SJCRH30 (cell line): Measurements from ENCODE around the gene AP5Z1. TPM values are rescaled to one million over a fixed set of nuclear protein-coding genes. Genes with fewer than 3 reads are reported as not detected.
A peak's percentile ranks its signal among the peaks of the same experiment; 100 is the strongest.

Experiments
- DNase-seq, 2 experiments: peaks; one replicate each; pipeline ENCODE4 v3.0.0-alpha.2; 2015 to 2020
- H3K27ac ChIP-seq: fragments of 250-450 bp; sonication (Bioruptor Pico); 2 replicates; pipeline ENCODE4 v1.5.1; 2020; ENCODE audit warnings: mild to moderate bottlenecking, moderate library complexity
- H3K27me3 ChIP-seq: fragments of 250-450 bp; sonication (Bioruptor Pico); 2 replicates; pipeline ENCODE4 v1.5.1; 2020; ENCODE audit warnings: mild to moderate bottlenecking, moderate library complexity
- H3K36me3 ChIP-seq: fragments of 250-450 bp; sonication (Bioruptor Pico); 2 replicates; pipeline ENCODE4 v1.5.1; 2020; ENCODE audit warnings: mild to moderate bottlenecking, moderate library complexity
- H3K4me1 ChIP-seq: fragments of 250-450 bp; sonication (Bioruptor Pico); 2 replicates; pipeline ENCODE4 v1.5.1; 2020; ENCODE audit warnings: mild to moderate bottlenecking, moderate library complexity
- H3K4me3 ChIP-seq: fragments of 250-450 bp; sonication (Bioruptor Pico); 2 replicates; pipeline ENCODE4 v1.5.1; 2020; ENCODE audit warnings: mild to moderate bottlenecking, moderate library complexity
- H3K9me3 ChIP-seq: fragments of 250-450 bp; sonication (Bioruptor Pico); replicated peaks from 2 replicates; pipeline ENCODE4 v1.5.1; 2020; ENCODE audit warnings: mild to moderate bottlenecking, moderate library complexity
- total RNA-seq: library from RNA; depleted of rRNA; stranded (reverse); fragments of >200 nt; shearing (Covaris generic); gene quantifications from 2 replicates; pipeline ENCODE4 v1.2.3, GENCODE V29; 2014

AP5Z1 gene
- total RNA-seq, 1 experiment from 2014 or later = 13.6 TPM

GRCh38 chr7:4768597-4769569 is 6.5 kb upstream of the AP5Z1 start:
- H3K27ac ChIP-seq = peak overlapping the region; percentile 77
- no peaks in the 10 kb centered on the region for H3K9me3 ChIP-seq
- no peaks in the 10 kb centered on the region for H3K27me3 ChIP-seq
- peak; percentile 55 to 81 for DNase-seq
- peak overlapping the region; percentile 27 for H3K4me3 ChIP-seq
- H3K36me3 ChIP-seq = no peaks in the 10 kb centered on the region
- peaks cover 15% of the 10 kb centered on the region for H3K4me1 ChIP-seq

GRCh38 chr7:4769761-4770160 is 5.7 kb upstream of the AP5Z1 start:
- Histone ChIP-seq H3K36me3 (no peaks in the 10 kb centered on the region), H3K27me3 (no peaks in the 10 kb centered on the region), H3K9me3 (no peaks in the 10 kb centered on the region), H3K27ac (peak overlapping the region; percentile 77; the same call in 1 of the 2 replicates), H3K4me3 (no peak overlapping the region), H3K4me1 (peaks cover 20% of the 10 kb centered on the region)
- DNase-seq = peak in 1 of 2 experiments; percentile 29

- Histone ChIP-seq H3K27me3 (no peaks in the 10 kb centered on the region), H3K4me3 (no peak overlapping the region), H3K27ac (no peak overlapping the region), H3K4me1 (peaks cover 20% of the 10 kb centered on the region), H3K36me3 (no peaks in the 10 kb centered on the region), H3K9me3 (no peaks in the 10 kb centered on the region)
- DNase-seq = no peak
These were observed 4.5 kb upstream of the AP5Z1 start for GRCh38 chr7:4770886-4771285.

GRCh38 chr7:4771737-4772136 is 3.7 kb upstream of the AP5Z1 start:
- no peak for DNase-seq
- Histone ChIP-seq H3K9me3 (no peaks in the 10 kb centered on the region), H3K4me1 (peaks cover 20% of the 10 kb centered on the region), H3K27ac (no peak overlapping the region), H3K27me3 (no peaks in the 10 kb centered on the region), H3K36me3 (no peaks in the 10 kb centered on the region), H3K4me3 (no peak overlapping the region)

- Histone ChIP-seq H3K4me1 (peaks cover 20% of the 10 kb centered on the region), H3K27me3 (no peaks in the 10 kb centered on the region), H3K27ac (no peak overlapping the region), H3K9me3 (no peaks in the 10 kb centered on the region), H3K4me3 (no peak overlapping the region), H3K36me3 (no peaks in the 10 kb centered on the region)
- no peak for DNase-seq
These were observed 3.1 kb upstream of the AP5Z1 start for GRCh38 chr7:4772306-4772705.

- no peak for DNase-seq
- no peaks in the 10 kb centered on the region for H3K27me3 ChIP-seq
- no peaks in the 10 kb centered on the region for H3K9me3 ChIP-seq
- H3K27ac ChIP-seq = no peak overlapping the region
- peaks cover 14% of the 10 kb centered on the region for H3K4me1 ChIP-seq
- no peak overlapping the region for H3K4me3 ChIP-seq
- no peaks in the 10 kb centered on the region for H3K36me3 ChIP-seq
These were observed 1.4 kb upstream of the AP5Z1 start for GRCh38 chr7:4774007-4774406.

- Histone ChIP-seq H3K4me1 (peaks cover 7% of the 10 kb centered on the region; the same call in 1 of the 2 replicates), H3K27ac (peak overlapping the region; percentile 75), H3K27me3 (no peaks in the 10 kb centered on the region), H3K36me3 (no peaks in the 10 kb centered on the region), H3K4me3 (peak overlapping the region; percentile 76), H3K9me3 (no peaks in the 10 kb centered on the region)
- no peak for DNase-seq
These were observed 669 bp upstream of the AP5Z1 start for GRCh38 chr7:4774658-4775249.

- peak overlapping the region; percentile 76 for H3K4me3 ChIP-seq
- no peaks in the 10 kb centered on the region; the same call in 1 of the 2 replicates for H3K36me3 ChIP-seq
- H3K27me3 ChIP-seq = no peaks in the 10 kb centered on the region
- no peaks in the 10 kb centered on the region for H3K9me3 ChIP-seq
- H3K27ac ChIP-seq = peak overlapping the region; percentile 75
- peak in 1 of 2 experiments; percentile 13 for DNase-seq
- H3K4me1 ChIP-seq = peaks cover 6% of the 10 kb centered on the region; the same call in 1 of the 2 replicates
These were observed 613 bp downstream of the AP5Z1 start for GRCh38 chr7:4775848-4776623.

- H3K4me3 ChIP-seq = no peak overlapping the region
- H3K4me1 ChIP-seq = peaks cover 6% of the 10 kb centered on the region; the same call in 1 of the 2 replicates
- no peaks in the 10 kb centered on the region for H3K27me3 ChIP-seq
- H3K9me3 ChIP-seq = no peaks in the 10 kb centered on the region
- no peak overlapping the region for H3K27ac ChIP-seq
- no peak for DNase-seq
- H3K36me3 ChIP-seq = no peaks in the 10 kb centered on the region; the same call in 1 of the 2 replicates
These were observed 3.7 kb downstream of the AP5Z1 start for GRCh38 chr7:4779118-4779517.

- DNase-seq = no peak
- Histone ChIP-seq H3K9me3 (no peaks in the 10 kb centered on the region), H3K4me3 (no peak overlapping the region), H3K27ac (no peak overlapping the region), H3K27me3 (no peaks in the 10 kb centered on the region), H3K4me1 (no peaks in the 10 kb centered on the region), H3K36me3 (no peaks in the 10 kb centered on the region; the same call in 1 of the 2 replicates)
These were observed 6.1 kb downstream of the AP5Z1 start for GRCh38 chr7:4781366-4782069.

GRCh38 chr7:4782333-4783291 is 7.2 kb downstream of the AP5Z1 start:
- Histone ChIP-seq H3K36me3 (peaks cover 4% of the 10 kb centered on the region; the same call in 1 of the 2 replicates), H3K27ac (no peak overlapping the region), H3K4me3 (no peak overlapping the region), H3K4me1 (no peaks in the 10 kb centered on the region), H3K9me3 (no peaks in the 10 kb centered on the region), H3K27me3 (no peaks in the 10 kb centered on the region)
- no peak for DNase-seq

- no peaks in the 10 kb centered on the region for H3K27me3 ChIP-seq
- no peak for DNase-seq
- no peaks in the 10 kb centered on the region for H3K4me1 ChIP-seq
- no peak overlapping the region for H3K27ac ChIP-seq
- no peaks in the 10 kb centered on the region for H3K9me3 ChIP-seq
- H3K4me3 ChIP-seq = no peak overlapping the region
- H3K36me3 ChIP-seq = peaks cover 7% of the 10 kb centered on the region; the same call in 1 of the 2 replicates
These were observed 7.8 kb downstream of the AP5Z1 start for GRCh38 chr7:4783292-4783652.

GRCh38 chr7:4783762-4784351 is 8.4 kb downstream of the AP5Z1 start:
- H3K27ac ChIP-seq = no peak overlapping the region
- H3K9me3 ChIP-seq = no peaks in the 10 kb centered on the region
- no peak overlapping the region for H3K4me3 ChIP-seq
- peaks cover 7% of the 10 kb centered on the region; the same call in 1 of the 2 replicates for H3K36me3 ChIP-seq
- no peak for DNase-seq
- no peaks in the 10 kb centered on the region for H3K4me1 ChIP-seq
- H3K27me3 ChIP-seq = no peaks in the 10 kb centered on the region
